Activated CD4-positive, alpha-beta T cell treated with anti-CD3 and anti-CD28 coated beads, Interleukin-2, amount 50 U/mL, for 24 hours (primary cell): ENCODE data around the gene COL4A3.

Experiments used
- DNase-seq, 2 donors: peaks; one replicate each; pipeline ENCODE4 v3.0.0-alpha.2; 2020; ENCODE audit warnings: low read depth in 1 of 2, low spot score in 1 of 2

COL4A3 gene

DNA sequence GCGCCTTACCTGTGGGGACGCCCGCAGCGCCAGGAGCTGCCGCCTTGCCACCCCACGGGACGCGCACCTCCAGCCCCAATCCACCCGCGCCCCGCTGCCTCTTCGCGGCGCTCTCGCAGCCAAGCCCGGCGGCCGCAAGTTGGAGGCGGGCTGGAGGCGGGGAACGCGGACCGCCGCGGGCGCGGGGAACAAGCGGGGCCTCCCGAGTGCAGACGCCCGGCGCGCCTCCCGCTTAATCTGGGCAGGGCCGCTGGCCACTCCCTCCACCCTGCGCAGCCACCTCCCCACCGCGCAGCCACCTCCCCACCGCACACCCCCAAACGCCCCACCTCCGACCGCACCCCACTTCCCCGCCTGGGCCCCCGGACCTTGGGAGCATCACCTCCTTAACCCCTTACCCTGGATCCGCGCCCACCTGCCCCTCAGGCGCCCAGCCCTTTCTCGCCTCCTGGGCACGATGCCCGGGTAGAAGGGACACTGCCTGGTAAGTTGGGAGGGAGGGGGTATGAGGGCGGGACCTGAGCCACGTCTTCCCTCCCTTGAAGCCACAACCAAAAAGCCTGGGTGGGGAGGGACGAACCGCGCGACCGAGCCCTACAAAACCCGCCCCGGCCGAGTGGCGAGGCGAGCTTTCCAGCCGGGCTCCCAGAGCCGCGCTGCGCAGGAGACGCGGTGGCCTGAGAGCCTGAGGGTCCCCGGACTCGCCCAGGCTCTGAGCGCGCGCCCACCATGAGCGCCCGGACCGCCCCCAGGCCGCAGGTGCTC is at the start of gene COL4A3, which contains the start of gene COL4A4:
Gene COL4A3 (plus strand): TSS at position 627 of the 765 bp plus-strand sequence. CDS start 103 bp downstream, at position 730.
Gene COL4A4 (minus strand): TSS at position 208 of the 765 bp plus-strand sequence. CDS start 16,722 bp downstream, outside the sequence.
- DNase-seq: no peak

DNA sequence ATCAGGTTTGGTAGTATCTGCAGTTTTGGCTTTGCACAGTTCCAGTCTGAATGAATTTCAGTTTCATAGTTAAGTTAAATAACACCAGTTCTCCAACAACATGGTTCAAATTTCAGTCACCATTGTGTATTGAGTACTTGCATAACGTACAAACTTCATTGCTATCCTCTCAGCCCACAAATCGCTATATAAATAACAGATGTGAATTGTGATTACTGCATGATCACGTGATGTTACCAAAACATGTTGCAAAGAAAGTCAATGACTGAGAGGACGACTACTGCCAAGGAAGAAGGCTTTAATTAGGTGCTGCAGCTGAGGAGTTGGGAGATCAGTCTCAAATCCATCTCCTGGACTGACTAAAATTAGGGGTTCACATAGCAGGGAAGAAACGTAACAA is 48.7 kb upstream of the COL4A3 start:
- DNase-seq: no peak

DNA sequence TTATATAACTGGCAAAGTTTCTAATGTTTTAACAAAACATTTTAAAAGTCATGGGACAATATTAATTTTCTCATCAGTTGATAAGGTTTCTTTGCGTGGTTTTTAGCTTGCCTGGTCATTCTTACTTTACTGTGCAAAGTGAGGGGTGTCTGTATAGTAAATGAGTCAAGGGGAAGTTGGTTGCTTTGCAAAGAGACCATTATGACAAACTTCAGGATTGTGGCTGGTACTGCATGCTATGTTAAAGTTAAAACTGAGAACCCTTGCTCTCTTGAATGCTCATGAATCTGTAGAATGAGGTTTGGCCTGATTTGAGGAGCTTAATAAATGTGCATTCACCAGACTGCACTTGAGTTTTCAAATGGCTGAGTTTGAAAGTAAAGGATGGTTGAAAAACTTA is 47.4 kb upstream of the COL4A3 start:
- DNase-seq: no peak

DNA sequence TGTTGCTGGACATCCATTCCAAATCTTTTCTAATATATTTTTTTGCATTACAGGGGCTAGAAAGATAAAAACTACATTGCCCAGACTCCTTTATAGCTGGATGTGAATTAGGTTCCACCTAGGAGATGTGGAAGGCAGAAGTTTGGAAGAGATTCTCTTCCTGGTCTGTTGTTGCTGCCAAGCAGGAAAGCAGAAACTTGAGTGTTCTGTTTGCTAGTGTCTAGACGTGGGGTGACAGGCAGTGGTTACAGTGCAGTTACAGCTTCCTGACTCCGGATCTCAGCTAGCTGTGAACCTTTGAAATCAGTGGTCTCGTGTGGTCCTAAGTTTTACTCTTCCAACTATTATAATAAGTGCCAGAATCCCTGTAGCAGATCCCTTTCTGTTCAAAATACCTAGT is 46.6 kb upstream of the COL4A3 start:
- DNase-seq: no peak

DNA sequence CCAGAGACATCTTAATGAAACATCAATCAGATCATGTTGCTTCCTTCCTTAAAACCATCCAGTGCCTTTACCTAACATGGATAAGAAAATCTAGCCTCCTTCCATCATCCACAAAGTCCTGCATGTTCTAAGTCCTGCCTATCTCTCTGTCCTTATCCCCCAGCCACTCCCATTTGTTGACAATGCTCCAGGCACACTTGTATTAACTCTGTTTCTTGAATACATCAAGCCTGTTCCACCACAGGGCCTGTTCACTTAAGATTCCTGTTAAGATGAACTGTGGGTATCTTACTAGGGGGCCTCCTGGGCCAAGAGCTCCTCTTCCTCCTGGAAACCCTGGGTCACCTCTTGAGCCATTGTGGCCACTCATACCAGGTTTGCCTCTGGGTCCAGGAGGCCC is 46.1 kb upstream of the COL4A3 start:
- DNase-seq: no peak

DNA sequence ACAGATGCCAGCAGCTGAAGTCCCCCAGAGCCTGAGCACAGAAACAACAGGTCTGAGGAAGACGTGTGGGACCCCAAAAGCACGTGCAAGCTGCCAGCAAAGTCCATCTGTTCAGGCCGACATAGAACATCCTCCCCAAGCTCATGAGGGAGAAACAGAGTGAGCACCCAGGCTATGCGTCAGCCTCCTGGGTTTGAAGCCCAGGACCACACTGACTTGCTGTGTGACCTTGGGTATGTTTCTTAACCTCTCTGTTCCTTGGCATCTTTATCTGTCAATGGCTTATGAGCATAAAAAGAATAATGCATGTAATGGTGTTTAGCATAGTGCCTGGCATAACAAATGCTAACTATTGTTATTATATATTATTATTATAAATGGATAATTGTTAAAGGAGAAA is 40.7 kb upstream of the COL4A3 start:
- no peak for DNase-seq

DNA sequence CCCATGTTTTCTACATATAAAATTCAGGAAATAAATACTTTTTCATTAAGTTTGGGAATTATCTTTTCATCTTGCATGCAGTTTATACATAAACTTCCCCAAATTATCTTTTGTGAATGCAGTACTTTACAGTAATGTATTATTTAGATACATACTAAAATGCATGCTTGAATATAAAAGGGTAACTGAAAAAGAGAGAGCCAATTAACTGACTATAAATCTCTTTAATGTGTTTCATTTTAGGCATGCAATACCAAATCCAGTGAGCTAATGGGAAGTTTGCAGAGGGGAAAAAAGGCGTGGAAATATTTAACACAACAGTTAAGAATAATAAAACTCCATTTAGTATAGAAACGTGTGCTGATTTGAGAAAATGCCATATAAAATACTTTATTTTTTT is 39.6 kb upstream of the COL4A3 start:
- no peak for DNase-seq

DNA sequence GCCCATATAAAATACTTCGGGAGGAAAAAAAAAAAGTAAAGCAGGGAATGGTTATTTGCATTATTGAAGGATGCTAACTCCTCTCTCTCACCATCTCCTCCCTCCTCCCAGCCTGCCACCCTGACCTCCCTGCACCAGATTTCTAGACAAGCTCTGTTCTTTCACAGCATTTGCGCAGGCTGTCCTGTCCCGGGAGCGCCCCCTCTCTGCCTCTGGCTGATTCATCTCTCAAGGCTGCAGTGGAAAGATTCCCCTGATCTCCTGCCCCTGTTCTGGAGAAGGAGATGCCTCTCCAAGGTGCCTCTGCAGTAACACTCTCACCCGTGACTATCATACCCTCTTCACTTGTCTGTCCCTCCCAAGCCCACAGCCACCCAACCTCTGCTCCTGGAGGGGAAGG is 38.9 kb upstream of the COL4A3 start:
- no peak for DNase-seq

DNA sequence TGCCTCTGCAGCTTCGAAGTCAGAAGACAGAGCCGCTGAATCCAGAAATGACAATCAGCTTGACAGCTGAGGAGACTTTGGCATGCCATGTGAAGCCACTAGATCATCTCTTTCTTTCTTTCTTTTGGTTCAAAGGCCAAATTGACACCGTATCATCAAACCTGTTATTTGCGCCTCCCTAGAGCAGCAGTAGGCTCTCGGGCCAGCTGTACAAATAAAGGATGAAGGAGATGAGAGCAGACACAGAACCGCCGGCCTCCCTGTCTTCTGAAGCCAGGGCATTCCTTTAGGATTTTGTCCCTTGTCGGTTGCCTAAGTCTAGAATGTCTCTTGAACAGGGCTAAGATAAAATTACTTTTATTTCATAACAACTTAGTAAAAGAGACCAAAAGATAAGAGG is 37.2 kb upstream of the COL4A3 start:
- DNase-seq: no peak

DNA sequence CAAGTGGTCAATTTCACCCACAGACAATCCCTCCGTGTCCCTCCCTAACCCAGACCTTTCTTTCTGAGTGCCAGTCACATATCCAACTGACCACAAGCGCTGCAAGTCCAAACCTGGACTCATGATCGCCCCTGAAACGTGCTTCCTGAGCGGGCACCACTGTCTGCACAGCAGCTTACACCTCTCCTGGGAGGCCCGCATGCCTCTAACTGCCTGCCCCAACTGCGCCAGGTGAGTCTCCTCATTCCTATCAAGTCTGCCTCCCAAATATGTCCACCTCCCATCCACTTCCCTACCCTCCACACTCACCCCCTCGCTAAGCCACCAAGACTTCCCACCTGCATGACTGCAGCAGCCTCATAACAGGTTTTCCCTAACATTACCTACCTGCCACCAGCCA is 33.8 kb upstream of the COL4A3 start:
- DNase-seq: no peak

DNA sequence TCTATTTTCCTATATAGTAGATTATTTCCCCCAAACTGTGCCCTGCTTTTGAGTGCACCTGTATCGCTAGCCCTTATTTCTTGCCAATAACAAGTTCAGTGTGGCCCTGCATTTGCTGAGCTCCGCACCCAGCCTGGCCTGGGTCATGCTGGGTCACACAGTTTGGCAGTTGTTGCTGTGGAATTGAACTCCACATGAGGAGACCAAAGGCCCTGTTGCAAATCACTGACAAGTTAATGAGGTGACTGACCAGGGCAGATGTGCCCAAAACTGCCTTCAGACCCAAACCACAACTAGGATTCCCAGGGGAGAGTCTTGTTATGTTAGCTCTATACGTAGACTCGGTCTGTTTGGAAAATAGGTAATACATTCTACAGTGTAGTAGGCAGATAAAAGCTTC is 31.4 kb upstream of the COL4A3 start:
- no peak for DNase-seq

DNA sequence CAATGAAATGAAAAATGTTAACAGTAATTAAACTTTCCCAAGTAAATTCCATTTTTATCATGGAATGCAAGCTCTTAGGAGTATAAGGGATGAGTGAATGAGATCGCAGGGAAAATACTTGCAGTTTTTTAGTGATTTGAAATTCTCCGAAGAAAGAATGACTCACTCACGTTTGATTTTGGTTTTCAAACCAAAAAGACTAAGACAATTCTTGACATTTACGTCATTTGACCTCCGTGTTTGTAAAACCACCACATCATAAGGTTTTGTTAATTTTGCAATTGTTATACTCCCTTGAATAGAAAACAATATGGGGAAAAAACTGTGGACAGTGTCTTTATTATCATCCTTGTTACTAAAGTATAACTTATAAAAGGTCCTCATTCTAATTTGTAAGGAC is 29.8 kb upstream of the COL4A3 start:
- DNase-seq: no peak

DNA sequence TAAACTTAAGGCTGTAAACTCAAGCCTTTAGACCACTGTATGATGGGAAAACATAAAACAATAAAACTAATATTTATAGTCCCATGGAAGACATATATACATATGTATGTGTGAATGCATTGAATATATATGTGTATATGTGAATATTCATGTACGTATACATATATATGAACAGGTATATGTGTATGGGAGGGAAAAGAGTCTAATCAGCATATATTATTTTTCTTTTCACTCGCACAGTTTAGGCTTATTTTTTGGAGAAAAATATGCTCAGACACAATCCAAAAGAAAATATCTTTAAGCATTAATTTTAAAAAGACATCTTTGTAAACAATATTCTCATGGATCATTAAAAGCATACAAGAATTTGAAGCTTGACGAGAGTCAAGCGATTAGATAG is 23.1 kb upstream of the COL4A3 start:
- no peak for DNase-seq

DNA sequence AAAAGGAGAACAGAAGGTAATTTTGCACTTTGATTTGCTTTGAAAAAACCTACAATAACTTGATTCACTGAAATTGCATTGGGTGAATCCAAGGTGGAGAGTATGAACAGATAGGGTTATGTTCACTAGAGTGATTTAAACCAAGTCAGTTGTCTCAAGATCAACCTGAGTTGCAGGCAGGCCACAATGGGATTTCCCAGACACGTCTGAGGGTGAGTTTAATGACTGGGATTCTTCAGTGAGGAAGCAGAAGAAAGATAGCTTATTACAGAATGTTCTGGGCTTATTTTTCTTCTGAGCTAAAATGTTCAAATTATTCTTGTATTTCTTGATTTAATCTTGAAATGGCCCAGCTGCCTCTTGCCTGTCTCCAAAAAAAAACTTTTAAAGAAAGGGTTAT is 20.5 kb upstream of the COL4A3 start:
- no peak for DNase-seq

DNA sequence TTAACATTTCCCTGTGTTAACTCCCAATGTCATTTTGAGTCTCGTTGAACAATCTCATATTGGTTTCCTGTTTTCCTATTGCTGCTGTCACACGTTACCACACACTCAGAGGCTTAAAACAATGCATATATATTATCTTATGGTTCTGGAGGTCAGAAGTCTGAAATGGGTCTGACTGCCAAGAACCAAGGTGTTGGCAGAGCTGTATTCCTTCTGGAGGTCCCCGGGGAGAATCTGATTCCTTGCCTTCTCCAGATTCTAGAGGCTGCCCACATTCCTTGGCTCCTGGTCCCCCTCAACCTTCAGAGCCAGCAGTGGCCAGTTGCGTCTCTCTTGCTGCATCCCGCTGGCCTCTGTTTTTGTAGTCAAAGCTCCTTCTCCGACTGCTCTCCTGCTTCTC is 18.0 kb upstream of the COL4A3 start:
- DNase-seq: no peak

DNA sequence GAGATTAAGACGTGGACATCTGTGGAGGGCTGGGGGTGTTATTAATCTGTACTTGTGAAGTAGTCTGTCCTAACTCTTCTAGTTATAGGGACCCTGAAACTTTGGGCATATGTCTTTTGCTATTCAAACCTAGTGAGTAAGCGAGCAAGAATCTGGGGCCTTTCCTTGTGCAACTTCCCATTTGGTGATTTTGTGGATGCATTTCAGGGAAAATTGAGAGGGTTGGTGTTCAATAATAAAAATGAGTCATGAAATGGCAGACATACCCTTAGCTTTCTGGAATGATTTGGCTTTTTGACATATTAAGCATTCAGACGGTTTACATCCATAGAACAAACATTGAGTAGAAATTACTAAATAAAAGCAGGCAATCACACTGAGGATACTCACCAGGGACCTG is 17.4 kb upstream of the COL4A3 start:
- no peak for DNase-seq

DNA sequence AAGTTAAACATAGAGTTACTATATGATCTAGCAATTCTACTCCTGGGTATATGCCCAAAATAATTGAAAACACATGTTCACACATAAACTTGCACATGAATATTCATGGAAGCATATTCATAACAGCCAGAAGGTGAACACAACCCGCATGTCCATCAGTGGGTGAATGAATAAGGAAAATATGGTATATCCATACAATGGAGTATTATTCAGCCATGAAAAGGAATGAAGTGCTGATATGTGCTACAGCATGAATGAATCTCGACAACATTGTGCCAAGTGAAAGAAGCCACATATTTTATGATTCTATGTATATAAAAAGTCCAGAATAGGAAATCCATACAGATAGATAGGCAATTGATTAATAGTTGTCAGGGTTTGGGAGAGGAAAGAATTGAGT is 16.3 kb upstream of the COL4A3 start:
- DNase-seq: no peak

DNA sequence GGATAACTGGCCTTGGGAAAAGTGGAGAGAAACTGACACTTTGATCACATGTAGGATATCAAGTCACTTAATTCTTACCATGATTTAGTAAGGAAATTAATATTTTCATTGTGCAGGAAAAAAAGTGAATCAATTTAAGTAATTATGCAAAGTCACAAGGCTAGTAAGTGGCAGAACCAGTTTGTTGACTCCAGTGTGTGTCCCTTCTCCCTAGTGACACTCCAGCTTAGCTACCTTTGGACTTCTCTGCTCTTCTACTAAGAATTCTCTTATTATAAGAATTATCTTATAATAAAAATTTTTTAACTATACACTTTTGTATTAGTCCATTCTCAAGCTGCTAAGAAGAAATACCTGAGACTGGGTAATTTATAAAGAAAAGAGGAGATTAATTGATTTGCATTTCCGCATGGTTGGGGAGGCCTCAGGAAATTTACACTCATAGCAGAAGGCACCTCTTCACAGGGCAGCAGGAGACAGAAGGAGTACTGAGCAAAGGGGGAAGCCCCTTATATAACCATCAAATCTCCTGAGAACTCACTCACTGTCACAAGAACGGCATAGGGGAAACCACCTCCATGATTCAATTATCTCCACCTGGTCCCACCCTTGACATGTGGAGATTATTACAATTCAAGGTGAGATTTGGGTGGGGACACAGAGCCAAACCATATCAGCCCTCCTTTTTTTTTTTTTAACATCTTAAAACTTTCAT is 14.0 kb upstream of the COL4A3 start:
- no peak for DNase-seq

DNA sequence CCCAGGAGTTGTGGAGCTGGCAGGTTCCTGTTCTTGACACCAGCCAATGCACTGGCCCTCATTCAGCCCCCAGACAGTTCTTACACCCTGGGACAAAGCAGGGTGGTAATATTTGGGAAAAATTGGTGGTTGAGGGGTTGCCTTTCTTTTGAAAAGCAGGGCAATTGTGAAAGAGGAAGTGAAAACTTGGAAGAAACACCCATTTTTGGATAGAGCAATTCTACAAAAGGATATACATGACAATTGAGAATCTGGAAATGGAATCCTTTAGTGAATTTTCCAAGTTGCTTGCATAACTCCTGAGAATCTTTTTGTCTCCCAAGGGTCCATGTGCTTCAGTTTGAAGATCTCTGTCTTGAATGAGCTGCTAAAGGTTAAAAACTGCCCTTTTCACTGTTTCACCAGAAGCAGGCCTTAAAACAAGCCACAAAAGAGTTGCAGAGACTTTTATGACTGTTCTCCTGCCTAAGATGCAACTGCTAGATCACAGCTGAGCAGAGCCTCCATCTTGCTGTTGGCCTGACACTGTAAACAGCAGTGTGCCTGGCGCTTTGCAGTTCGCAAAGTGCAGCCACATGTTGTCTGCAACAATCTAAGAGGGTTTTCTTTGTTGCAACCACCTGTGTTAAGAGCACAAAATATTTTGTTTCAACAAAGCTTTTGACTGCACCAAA is 12.2 kb upstream of the COL4A3 start:
- DNase-seq: no peak

DNA sequence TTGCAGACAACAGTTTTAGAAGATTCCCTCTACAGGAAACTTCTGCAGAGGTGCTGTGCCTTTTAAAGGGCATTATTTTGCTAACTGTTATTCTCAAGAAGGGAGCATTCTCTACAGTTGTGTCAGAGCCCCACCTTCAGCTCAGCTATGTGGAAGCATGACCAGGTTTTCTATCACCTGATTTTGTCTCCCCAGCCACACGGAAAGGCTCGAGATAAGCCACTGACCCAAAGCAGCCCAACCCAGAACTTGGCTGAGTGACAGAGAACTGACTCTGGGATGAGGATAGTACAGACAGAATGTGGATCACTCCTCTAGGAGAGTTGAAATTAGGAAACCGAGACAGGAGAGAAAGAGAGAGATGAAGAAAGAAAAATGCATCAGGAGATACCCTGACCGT is 11.1 kb upstream of the COL4A3 start:
- no peak for DNase-seq

DNA sequence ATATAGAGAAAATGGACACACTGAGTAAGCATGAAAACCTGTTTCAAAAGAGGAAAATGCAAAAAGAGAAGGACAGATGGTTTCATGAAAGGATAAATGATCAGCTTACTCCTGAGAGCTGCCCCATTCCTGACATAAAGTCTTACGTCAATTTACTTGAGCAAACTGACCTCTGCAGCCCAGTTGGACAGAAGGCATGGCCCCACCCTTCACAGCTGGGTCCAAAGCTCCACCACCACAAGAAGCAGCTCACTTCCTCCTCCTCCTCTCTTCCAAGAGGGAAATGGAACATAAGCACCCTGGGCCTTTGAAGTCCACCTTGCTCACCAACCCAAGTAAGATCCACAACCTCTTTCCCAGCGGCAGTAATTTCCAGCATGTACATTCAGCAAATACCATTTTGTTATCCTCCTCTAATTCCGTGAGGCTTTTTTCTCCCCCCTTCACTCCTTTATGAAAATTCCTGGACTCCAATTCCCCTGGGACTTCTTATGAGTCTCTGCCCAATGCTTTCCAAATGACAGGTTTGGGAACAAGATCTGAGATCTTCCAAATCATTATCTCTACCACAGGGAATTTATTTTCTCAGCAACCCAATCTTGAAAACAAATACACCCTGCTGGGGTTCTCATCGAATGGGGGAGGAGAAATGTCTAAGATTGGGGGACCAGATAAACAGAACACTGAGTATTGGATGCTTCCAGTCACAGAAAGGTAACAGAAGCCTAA is 10.5 kb upstream of the COL4A3 start:
- no peak for DNase-seq
